A549 treated with CpdA at 1 μM for 4 hours (cell line): Measurements from ENCODE around the gene CCL13. TPM values are rescaled to one million over a fixed set of nuclear protein-coding genes. Genes with fewer than 3 reads are reported as not detected.

Experiments
- total RNA-seq: library from RNA; stranded (reverse); fragments of 200-300 nt; extraction: Qiagen RNA extraction; gene quantifications from 5 replicates; pipeline ENCODE4 v1.2.3, GENCODE V29; 2022; ENCODE audit warnings: low read depth

Gene CCL13
- total RNA-seq = not detected in 5 replicates

DNA sequence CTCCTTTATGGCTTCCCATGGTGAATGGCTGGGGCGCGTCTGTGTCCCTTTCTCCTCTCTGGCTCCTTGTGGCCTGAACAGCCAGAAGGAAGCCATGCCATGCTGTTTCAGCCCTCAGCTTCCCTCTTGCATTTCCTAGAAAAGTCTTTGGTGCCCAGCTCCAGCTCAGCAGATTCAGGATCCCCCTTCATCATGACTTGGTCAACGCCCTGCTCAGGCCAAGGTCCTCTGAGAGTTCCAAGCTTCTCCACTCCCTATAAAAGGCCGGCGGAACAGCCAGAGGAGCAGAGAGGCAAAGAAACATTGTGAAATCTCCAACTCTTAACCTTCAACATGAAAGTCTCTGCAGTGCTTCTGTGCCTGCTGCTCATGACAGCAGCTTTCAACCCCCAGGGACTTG lies at the start of gene CCL13:
CCL13 (plus strand) TSS at position 287 of the 400 bp plus-strand sequence; CDS start at position 334, 47 bp downstream.

GRCh38 chr17:34319039-34319483 lies 37.2 kb upstream of the CCL13 start, which contains the start of gene CCL8:
CCL8 (plus strand) TSS chr17:34319435; CDS start chr17:34319502, 67 bp downstream.

GRCh38 chr17:34363183-34363661 lies 6.9 kb downstream of the CCL13 start, which contains the start of gene CCL1:
CCL1 (minus strand) TSS chr17:34363233; CDS start chr17:34363161, 72 bp downstream.

Other genes starting within 250 kb of the CCL13 start
- 57.3 to 87.4 TPM (median 65.1 TPM) in 5 replicates for gene CCL2, start 101.2 kb upstream of the CCL13 start, total RNA-seq
- 0.19 to 0.82 TPM (median 0.61 TPM) in 5 replicates for gene CCL7, start 86.3 kb upstream of the CCL13 start, total RNA-seq
- not detected in 5 replicates for gene CCL11, start 70.7 kb upstream of the CCL13 start, total RNA-seq
- not detected in 5 replicates for gene CCL8, start 37.0 kb upstream of the CCL13 start, total RNA-seq
- gene CCL1, start 6.8 kb downstream of the CCL13 start, total RNA-seq = not detected in 5 replicates
- 0.01 TPM in 1 of 5 replicates, not detected in the others for gene TMEM132E, start 223.1 kb downstream of the CCL13 start, total RNA-seq